Fibroblast of mammary gland (primary cell): ENCODE results near the gene NECAB2.

Experiments
- DNase-seq: peaks from one replicate; pipeline ENCODE4 v3.0.0-alpha.2; 2010; ENCODE audit warnings: low read depth
- H3K4me3 ChIP-seq: 2 replicates; pipeline ENCODE4 v1.5.1; 2011; ENCODE audit warnings: low read depth, mild to moderate bottlenecking, low read length, moderate library complexity; ENCODE audit not compliant: control insufficient read depth
- CTCF ChIP-seq: conservative IDR thresholded peaks from 2 replicates; pipeline ENCODE4 v1.5.1; 2011; ENCODE audit warnings: low read depth, low read length, inconsistent platforms; ENCODE audit not compliant: control insufficient read depth, insufficient read depth

NECAB2 gene

DNA sequence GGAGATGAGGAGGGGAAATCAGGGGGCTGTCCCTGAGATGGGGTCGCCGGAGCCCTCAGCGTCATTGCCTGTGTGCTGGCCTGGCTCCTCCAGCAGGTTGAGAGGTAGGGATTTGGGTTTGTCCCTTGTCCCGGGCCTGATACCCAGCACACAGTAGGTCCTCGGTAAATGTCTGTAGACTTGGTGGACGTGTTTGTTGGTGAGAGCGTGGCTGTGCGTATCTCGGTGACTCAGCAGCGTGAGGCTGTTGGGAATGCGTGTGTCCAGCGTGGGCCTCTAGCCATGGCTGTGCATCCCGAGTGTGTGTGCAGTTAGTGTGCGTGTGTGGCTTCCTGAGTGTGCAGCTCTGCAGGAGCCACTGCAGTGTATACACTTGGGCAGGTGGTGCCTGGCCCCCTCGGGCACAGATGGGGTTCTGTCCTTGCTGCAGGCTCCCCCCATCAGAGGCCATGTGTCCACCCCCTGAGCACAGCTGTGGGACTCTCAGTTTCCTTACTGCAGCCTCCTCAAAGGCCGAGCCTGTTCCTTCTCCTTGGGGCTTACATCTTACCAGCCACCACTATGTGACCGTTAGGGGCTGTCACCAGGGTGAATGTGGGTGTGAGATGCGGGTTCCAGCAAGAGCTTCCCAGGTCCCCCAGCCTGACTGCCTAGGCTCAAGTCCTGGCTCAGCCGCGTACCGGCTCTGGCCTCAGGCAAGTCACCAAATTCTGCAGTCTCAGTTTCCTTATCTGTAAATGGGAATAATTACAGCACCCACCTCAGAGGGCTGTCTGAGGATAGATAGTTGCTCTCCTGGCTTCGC, 5.7 kb downstream of the NECAB2 start:
- TF ChIP-seq CTCF, result no peak
- H3K4me3 ChIP-seq, result no peak overlapping the region
- DNase-seq, result no peak

DNA sequence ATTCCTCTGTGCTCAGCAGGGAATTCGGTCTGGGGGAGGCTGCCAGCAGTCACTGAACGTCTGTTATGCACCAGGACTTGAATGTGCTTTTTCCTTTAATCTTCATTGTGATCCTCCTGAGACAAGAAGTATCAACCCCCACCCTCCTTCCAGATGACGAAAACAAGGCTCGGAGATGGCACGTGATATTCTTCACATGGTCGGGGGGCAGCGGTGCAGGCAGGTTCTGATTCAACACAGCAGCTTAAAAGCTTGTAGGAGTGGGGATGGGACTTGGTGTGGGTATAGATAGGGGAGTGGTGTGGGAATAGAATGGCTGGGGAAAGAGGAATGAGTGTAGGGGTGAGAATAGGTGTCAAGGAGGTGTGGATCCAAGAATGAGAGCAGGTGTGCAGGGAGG, 6.4 kb downstream of the NECAB2 start:
- TF ChIP-seq CTCF, result no peak
- no peak for DNase-seq
- no peak overlapping the region for H3K4me3 ChIP-seq

GRCh38 chr16:83975590-83976260, 7.7 kb downstream of the NECAB2 start:
- DNase-seq, result no peak
- H3K4me3 ChIP-seq, result no peak overlapping the region
- no peak for TF ChIP-seq CTCF

DNA sequence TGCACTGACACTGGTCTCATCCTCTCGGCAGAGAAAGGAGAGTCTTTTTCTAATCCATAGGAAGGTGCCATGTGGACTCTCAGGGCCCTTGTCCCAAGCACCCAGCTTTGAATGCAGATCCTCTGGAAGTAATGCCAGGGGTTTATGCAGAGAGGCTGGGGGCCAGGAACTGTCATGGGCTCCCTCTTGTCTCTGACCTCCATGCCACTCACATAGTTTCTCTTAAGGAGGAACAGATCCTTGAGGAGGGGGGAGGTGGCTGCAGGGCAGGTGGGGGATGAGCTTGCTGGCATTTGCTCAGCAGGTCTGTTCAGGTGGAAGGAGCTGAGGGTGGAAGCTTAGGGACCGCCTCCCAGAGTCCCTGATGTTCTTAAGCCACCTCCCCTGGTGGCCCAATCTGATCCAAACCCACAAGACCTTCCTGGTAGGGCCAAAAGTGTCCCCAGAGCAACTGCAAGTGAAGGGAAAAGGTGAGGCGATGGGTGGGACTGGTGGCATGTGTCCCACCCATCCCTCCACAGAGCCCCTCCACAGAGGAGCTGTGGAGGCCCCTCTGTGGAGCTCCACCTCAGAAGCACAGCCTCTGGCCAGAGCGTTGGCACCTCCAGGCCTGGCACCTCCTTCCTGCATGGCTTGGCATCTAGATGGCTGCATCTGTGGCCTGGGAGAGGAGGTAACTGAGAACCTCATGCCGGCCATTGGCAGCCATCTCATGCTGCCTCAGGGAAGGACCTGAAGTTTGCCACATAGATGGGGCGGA, 9.2 kb downstream of the NECAB2 start:
- no peak for TF ChIP-seq CTCF
- no peak for DNase-seq
- H3K4me3 ChIP-seq, result no peak overlapping the region

- H3K4me3 ChIP-seq, result no peak overlapping the region
- DNase-seq, result no peak
- TF ChIP-seq CTCF, result no peak
These were observed 10.4 kb downstream of the NECAB2 start for GRCh38 chr16:83978401-83978904.

- no peak for DNase-seq
- H3K4me3 ChIP-seq, result no peak overlapping the region
- TF ChIP-seq CTCF, result no peak
These were observed 11.4 kb downstream of the NECAB2 start for GRCh38 chr16:83979441-83979840.
